Right renal cortex interstitium (tissue), 3 donors: ENCODE measurements around the gene TMPO. TPM values are rescaled to one million over a fixed set of nuclear protein-coding genes. Genes with fewer than 3 reads are reported as not detected.
"Not testable (repeated sequence)": the region's sequence is repeated elsewhere in the genome, so short reads cannot be mapped to it uniquely, and the experiment has no call there.

ENCODE experiments used
- DNase-seq, 3 donors: peaks; one replicate each; pipeline ENCODE4 v3.0.0-alpha.2; 2013; ENCODE audit warnings: low read depth in 3 of 3, low spot score in 2 of 3
- polyA plus RNA-seq, 3 donors: library from polyadenylated mRNA; unstranded; fragments of 120-200 nt; gene quantifications; one replicate each; pipeline ENCODE4 v1.2.1, GENCODE V29; 2013; ENCODE audit not compliant: insufficient read length in 3 of 3

Gene TMPO
- polyA plus RNA-seq, 3 donors, result 183 to 226 (median 195) TPM

DNA sequence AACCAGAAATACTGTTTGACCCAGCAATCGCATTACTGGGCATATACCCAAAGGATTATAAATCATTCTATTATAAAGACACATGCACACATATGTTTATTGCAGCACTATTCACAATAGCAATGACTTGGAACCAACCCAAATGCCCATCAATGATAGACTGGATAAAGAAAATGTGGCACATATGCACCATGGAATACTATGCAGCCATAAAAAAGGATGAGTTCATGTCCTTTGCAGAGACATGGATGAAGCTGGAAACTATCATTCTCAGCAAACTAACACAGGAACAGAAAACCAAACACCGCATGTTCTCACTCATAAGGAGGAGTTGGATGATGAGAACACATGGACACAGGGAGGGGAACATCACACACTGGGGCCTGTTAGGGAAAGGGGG lies 61.4 kb downstream of the TMPO start:
- DNase-seq, result not testable (repeated sequence)

DNA sequence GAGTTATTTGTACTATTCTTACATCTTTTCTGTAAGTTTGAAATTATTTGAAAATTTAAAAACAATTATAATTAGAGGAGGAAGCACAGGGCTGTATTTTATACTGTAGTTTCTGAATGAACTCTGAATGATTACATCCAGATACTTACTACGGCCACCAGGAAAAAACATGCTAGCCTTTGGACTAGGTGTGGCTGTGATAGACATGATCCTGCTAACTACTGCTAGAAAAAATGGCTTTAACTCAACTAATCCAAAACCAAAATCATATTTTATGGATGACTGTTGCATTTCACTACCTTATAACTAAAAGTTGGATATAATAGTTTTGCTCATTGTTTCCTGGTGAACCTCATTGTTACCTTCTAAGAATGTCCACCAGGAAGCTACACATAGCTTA lies 63.0 kb downstream of the TMPO start:
- no peak for DNase-seq

DNA sequence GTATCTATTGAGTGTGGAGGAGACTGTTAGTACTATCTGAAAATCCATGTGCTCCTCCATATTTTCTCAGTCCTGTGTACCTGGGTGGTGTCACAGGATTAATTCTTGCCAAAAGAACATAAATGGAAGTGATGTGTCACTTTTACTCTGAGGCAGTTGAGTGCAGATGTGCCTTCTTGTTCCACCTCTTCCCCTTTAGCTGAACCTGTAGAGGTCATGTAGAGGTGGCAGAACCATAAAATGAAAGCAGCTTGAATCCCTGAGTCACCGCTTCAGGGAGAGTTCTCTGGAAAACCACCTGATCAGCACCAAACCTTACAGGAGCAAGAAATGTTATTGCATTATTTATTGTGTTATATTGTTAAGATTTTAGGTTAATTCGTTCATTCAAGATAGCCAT lies 63.4 kb downstream of the TMPO start:
- DNase-seq, result no peak

DNA sequence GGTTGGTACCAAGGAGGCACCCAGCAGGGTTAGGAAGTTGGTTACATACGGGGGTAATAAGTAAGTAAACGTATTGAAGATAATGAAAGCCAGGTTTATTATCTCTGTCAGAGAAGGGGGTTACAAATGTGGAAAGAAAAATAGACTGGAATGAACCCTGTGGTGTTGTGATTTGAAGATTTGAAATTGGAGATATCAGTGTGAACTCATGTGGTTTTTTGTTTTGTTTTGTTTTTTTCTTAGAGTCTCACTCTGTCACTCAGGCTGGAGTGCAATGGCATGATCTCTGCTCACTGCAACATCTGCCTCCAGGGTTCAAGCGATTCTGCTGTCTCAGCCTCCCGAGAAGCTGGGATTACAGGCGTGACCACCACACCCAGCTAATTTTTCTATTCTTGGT lies 64.0 kb downstream of the TMPO start:
- DNase-seq, result no peak

DNA sequence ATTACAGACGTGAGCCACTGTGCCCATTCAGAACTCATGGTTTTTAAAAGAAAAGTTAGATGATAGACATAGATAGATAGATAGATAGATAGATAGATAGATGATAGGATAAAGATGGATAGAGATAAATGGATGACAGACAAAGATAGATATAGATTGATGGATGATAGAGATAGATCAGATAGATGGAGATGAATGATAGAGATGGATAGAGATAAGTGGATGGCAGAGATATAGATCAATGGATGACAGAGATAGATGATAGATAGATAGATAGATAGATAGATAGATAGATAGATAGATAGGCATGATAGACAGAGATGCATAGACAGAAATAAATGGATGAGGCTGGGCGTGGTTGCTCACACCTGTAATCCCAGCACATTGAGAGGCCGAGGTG lies 64.4 kb downstream of the TMPO start:
- no peak for DNase-seq

DNA sequence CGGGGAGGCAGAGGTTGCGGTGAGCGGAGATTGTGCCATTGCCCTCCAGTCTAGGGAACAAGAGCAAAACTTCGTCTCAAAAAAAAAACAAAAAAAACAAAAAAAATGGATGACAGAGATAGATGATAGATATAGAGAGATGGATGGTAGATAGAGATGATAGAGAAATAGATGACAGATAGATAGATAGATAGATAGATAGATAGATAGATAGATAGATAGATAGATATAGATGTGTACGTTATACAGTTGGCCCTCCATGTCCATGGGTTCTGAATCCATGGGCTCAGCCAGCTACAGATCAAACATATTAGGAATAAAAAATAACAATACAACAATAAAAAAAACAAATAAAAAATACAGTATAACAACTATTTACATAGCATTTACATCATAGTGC lies 65.3 kb downstream of the TMPO start:
- DNase-seq, result no peak

DNA sequence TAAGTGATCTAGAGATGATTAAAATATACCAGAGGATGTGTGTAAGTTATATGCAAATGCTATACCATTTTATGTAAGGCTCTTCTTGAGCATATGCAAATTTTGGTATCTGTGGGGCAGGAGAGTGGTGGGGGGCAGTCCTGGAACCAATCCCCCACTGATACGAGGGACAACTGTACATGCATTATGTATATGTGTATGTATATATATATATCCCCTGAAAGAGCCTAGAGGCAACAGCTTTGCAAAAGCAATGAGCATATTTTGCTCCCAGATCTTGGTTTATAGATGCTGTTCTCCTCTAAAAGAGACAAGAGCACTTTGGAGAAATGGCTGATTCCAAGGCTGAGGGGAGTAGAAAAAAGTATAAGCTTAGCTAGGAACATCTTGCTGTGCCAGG lies 65.7 kb downstream of the TMPO start:
- no peak for DNase-seq

DNA sequence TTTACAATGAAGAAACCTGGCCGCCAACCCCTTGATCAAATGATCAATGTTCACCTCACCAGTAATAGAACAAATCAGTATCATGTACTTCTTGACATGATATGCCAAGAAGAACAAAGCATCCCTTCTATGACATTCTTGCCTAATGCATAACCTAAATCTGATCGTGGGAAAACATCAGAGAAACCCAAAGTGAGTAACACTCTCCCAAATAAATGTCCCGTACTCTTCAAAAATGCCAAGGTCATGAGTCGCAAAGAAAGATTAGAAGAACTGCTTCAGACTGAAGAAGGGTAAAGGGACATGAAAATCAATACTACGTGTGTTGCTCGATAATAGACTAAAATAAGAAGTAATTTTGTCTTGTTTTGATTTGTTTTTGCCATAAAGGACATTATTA lies 66.7 kb downstream of the TMPO start:
- no peak for DNase-seq

DNA sequence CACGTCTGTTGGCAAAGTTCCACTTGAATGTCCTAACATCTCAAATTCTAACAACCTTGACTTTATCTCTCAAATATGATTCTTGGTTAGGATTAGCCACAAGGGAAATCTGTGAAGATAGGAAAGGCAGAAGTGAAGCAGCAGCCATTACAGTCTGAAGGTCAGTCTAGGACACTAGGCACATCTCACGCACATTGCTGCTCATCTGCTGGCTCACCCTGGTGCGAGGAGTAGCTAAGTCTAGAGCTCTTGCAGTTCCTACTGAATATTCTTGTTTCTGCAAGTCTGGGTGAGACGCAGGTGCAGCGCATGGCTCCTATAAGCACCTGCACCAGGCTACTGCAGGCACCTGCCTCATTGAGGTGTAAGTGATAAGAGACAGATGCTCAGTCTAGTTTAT lies 71.7 kb downstream of the TMPO start:
- no peak for DNase-seq

DNA sequence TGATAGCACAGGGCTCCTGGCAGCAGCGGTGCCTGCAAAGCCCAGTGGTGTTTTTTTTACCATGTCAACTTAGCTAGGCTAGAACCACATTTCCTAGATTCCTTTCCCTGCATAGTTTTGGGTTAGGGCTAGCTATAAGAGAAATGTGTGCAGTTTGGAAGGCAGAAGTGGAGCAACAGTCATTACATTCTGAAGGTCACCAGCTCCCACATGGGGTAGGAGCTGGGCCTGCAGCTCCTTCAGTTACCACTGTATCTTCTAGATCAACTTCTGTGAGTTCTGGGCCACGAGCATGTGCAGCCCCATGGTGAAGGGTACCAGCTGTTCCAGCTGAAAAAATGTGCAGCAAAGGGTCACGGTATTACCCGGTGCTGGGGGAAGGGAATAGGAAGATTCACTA lies 75.8 kb downstream of the TMPO start:
- DNase-seq, result no peak

DNA sequence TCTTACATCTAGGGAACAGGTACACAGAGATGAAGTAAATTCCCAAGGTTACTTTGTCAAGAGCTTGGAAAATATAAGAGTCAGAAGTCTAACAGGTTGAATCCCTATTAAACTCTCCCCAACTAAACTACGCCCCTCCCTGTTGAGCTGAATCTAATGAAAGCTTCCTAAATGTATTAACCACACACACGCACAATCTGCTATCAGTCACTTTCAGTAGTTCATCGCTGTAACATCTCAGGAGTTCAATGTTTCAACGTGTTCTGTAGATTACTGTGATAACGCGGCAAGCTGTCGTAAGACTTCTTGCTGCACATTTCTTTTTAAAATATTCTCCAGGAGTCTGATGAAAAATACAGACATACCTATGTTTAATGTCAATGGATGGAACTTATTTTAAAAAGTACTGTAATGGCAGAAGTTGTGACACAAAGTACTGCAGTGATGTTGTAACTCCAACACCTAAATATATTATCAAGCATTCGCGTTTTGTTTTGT lies 77.5 kb downstream of the TMPO start:
- no peak for DNase-seq

DNA sequence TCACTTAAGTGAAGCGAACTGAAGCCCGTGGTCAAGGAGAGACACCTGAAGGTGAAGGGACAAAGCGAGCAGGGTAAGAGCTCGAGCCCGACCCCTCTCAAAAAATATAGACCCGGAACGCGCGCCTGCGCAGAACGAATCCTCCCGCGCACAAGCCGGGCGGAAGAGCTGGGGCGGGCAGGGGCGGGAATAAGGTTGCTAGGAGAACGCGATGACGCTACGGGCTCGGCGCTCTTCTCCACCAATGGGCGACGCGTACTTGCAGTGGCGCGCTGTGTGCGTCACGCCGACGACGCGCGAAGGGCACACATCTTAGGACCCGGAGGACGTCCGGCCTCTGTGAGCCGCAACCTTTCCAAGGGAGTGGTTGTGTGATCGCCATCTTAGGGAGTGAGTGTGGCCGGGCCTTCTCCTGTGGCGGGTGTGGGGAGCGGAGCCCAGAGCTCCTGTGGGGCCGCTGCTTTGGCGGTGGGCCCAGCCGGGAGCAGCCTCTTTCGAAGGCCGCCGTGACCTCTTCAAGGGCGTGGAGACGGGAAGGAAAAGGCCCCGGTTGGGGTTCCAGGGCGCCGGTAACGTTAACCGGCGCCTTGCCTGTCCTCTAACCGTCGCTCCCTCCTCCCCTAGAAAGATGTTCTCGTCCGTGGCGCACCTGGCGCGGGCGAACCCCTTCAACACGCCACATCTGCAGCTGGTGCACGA lies 78.1 kb downstream of the TMPO start, which contains the start of gene SLC25A3:
TSS of gene SLC25A3 (plus strand) at position 336 of the 699 bp plus-strand sequence. CDS start at position 629, 293 bp downstream.
- DNase-seq, result peak; percentile 92 to 96 (median 95)

DNA sequence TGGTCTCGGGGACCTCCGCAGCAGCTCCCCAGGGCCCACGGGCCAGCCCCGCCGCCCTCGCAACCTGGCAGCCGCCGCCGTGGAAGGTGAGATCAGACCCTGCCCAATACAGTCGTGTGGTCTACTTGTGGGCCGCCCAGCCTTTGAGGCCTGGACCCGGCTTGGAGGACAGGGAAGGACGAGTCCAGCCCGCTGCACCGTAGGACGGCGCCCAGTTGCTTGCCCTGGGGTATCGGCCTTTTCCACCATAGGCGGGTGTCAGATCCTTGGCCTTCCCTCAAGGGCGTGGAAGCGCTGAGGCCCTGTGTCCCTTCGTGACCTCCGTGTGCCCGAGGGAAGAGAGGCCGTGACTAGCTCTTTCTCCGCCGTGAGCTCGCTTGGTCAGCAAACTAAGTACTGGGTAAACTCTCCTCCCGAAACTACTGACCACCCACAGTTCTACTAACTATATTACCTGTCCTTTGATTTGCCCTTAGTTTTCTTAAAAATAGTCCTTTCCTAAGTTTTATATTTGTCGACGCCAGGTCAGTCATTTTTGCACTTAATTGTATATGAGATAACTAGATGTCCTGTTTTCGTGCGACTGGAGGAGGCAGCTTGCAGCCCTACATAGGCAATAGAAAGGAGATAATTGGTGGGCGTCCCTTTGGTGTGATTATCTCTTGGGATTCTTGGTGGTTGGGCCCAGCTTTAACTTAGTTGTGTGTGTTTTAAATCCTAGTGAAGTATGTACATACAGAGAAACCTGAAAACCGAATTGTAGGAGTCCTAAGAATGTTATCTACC lies 78.9 kb downstream of the TMPO start:
- DNase-seq, result no peak

DNA sequence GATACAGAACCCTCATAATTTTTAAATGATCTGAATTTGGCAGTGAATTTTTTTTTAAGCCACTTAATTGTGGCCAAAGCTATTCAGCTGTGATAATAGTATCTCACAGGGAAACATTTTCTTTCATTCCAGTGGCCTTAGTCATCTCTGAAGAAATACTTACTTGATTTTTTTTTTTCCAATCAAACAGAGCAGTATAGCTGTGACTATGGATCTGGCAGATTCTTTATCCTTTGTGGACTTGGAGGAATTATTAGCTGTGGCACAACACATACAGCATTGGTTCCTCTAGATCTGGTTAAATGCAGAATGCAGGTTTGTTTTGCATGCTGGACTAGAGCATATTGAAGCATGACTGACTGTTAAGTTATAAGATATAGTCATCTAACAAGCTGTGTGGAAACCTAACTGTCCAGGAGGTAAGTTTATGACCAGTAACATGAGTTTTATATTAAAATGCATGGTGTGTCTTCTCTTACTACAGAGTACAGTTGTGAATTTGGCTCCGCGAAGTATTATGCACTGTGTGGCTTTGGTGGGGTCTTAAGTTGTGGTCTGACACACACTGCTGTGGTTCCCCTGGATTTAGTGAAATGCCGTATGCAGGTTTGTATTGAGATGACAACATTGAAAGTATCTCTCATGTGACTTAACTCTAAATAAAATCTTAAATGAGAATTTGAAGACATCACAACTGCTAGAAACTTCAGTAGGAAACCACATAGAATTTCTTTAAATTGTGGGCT lies 80.0 kb downstream of the TMPO start:
- DNase-seq, result no peak

DNA sequence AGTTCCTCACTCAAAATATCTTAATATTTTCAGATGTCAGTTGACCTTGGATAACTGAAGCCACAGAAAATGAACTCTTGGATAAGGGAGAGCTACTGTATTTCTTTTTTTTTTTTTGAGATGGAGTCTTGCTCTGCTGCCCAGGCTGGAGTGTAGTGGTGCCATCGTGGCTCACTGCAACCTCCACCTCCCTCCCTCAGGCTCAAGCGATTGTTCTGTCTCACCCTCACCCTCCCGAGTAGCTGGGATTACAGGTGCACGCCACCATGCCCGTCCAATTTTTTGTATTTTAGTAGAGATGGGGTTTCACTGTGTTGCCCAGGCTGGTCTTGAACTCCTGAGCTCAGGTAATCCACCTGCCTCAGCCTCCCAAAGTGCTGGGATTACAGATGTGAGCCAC lies 81.9 kb downstream of the TMPO start:
- not testable (repeated sequence) for DNase-seq

Other genes starting within 250 kb of the TMPO start
- 100 to 1,000 TPM; 686 to 695 (median 690) TPM for gene SLC25A3, start 78.1 kb downstream of the TMPO start, polyA plus RNA-seq
- 10 to 100 TPM; 24.5 to 30.2 (median 28.9) TPM for gene IKBIP, start 129.2 kb downstream of the TMPO start, polyA plus RNA-seq
- gene APAF1, start 129.7 kb downstream of the TMPO start, polyA plus RNA-seq, result 10 to 100 TPM; 31.8 to 39.9 (median 37.5) TPM